Left hindlimb (tissue), 1 donor: ENCODE results near the gene NEU4.

Experiments
- DNase-seq: peaks from one replicate; pipeline ENCODE4 v3.0.0-alpha.2; 2018

Gene NEU4

DNA sequence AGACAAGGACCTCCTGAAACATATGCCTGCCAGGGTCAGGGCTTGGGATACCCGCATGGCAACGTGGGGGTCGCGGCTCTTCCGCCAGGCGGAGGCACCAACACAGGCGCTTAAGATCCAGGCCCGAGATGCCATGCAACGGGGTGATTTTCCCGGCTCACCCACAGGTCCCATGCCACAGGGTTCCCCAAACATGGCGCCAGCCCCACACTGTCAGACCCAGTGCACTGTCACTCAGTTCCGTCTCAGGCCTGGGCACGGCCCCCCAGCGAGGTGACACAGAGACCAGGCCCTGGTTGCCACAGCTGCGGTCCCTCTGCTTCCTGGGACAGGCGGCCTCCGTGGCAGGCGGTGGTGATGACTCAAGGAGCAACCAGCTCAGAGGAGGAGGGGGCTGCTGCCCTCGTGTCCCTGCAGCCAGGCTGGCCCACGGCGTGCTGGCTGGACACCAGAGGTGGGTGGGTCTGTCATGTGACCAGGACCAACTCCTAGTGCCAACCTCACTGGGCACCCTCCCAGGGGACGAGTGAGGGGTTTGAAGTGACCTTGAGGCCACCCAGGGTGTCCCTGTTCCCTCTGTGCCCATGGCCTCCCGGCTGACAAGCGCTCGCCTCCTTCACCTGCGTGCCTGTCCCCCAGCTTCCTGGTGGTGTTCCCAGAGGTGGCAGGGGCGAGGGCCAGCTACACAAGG lies 44.8 kb downstream of the NEU4 start:
- DNase-seq: no peak

DNA sequence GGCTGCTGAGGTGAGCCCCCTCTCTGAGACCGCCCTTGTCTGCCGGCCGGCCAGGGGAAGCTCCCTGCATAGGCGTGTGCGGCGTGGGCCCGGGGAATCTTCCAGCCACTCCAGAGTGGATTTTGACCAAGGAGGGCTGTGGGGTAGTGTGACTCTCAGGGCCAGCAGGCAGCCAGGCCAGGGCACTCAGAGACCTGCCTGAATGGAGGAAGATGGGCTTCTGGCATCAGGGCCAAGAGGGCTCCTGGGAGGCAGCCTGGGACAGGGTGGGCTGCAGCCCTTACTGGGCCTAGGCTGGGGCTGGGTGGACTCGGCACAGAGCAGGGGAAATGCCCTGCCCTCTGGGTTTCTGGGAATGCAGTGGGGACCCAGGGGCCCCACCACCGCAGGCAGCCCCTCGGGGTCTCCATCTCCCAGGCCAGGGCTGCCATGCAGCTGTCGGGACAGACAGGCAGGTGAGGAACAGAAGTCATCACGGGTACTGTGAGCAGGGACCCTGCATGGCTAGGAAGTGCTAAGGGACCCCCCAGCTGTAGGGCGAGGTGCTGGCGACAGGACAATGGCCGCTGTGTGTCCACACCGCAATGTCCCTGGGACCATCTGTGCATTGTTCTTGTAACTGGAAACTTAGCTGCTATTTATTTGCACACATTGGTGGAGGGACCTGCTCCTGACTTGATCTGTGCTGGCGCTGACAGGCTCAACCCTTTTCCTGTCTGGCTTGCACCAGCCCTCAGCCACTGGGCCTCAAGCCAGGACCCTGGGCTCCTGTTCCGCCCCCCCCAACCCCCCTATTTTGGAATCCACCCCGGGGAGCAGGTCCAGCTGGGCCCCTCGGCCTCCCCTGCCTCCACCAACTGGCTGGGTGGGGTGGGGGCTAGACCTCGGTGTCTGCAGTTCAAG lies 45.6 kb downstream of the NEU4 start:
- no peak for DNase-seq

DNA sequence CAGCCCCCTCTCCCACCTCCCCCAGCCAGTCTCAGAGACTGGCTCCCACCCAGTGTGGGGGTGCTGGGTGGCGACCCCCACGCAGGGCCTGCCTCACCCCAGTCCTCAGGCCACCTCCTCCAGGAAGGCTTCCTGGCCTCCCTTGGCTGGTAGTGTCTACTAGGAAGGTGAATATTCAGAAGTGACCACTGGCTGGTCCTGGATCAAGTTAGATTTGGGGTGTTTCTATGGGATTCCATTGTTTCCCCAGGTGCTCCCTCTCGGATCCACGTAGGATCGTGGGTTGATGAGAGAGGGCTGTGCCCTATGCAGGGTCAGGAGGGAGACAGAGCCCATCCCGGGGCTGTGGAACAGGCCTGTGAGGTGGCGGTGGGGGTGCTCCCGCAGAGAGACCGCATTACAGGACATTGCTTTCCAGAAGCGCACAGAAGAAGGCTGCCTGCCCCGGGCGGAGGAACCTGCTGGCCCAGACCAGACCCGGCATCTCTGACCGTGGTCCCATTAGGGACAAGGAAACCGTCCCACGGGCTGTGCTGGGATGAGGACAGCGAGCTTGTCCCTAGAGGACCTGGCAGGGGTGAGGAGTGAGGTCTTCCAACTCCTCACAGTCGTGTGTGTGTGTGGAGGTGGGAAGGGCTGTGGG lies 46.4 kb downstream of the NEU4 start:
- peak; percentile 27 for DNase-seq

DNA sequence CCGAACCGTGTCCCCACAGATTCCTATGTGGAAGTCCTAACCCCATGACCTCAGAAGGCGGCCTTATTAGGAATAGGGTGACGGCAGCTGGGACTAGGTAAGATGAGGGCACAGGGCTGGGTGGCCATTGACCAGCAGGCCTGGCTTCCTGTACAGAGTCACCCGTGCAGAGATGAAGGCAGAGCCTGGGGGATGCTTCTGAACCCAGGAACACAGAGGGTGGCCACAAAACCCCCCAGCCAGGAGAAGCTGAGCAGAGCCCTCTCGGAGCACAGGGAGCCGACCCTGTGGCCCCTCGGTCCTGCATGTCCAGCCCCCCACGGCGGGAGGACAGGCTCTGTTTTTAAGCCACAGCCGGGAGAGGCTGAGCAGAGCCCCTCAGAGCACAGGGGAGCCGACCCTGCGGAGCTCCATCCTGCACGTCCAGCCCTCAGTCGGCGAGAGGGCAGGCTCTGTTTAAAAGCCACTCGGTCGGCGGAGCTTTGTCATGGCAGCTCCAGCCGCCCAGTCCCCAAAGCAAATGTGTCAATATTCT lies 47.0 kb downstream of the NEU4 start:
- peak; percentile 16 for DNase-seq

DNA sequence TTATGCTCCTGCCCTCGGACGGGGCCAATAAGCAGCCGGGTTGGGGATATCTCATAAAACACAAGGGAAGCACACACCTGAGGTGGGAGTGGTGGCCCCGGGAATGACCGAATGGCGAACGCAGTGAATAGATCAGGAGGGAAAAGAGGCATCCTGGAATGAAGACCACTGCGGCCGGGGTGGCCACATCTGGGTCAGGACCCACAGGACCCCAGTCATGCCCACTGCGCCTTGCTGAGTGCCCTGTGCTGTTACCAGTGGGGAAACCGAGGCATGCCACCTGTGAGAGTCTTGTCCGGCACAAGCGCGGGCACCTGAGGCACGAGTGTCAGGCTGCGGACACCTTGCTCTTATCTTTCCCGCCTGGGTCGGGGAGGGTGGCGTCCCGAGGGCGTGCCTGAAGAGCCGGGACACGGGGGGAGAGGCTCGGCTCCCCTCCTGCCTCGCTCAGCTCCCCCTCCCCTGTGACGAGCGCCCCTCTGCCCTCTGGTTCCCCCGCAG lies 48.1 kb downstream of the NEU4 start:
- peak; percentile 20 for DNase-seq

DNA sequence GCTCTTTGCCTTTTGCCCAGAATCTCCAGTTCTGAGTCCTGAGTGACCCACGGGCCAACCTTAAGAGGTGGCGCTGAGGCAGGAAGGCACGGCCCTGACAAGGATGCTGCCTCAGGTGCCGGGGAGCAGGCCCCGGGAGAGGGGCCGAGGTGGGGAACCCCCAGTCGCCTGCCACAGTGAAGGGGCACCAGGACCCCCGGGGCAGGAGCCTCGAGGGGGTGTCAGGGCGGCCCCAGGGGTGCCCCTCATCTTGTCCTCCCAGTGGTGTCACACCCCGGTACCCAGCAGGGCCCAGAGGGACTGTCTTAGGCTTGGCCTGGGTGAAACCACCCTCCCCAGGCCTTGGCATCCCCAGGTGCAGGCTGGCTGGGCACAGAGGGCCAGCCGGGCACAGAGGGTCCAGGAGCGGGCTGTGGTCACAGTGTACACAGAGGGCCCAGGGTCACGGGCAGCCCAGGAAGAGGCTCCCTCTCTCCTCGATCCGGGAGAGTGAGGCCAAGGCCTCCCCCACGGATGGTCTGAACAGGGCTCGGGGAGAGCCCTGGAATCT lies 48.7 kb downstream of the NEU4 start:
- peak; percentile 26 for DNase-seq

DNA sequence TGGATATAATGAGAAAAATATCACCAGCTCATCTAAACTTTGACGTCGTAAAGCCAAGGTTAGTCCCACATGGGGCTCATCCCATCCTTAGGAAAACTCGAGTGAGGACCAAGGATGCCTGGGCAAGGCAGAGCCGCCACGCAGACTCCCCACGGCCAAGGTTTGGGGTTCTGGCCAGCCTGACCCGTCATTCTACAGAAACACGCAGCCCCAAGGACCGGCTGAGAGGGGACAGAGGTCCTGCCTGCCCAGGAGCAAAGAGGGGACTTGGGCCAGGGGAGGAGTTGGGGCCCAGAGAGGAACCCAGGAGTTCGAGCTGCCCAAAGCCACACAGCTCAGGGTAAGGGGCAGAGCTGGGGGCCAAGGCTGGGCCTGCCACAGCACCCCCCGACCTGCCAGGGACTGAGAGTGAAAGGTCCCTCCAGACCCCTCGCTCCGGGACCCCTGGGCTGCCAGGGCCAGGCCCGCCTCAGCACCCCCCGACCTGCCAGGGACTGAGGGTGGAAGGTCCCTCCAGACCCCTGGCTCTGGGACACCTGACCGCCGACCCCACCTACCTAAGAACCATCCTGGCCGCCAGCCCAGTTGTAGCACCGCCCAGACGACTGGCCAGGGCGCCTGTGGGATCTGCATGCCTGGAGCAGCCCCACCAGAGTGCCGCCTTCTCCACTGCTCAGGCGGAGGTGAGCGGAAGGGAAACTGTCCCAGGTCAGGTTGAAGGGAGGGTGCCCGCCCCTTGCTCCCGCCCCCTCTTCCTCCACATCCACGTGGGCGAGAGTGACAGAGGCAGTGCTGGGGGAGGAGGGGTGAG lies 49.4 kb downstream of the NEU4 start, which contains the start of gene PDCD1:
TSS of gene PDCD1 (minus strand) at position 689 of the 811 bp plus-strand sequence. CDS start at position 633, 56 bp downstream.
- peak; percentile 41 for DNase-seq

DNA sequence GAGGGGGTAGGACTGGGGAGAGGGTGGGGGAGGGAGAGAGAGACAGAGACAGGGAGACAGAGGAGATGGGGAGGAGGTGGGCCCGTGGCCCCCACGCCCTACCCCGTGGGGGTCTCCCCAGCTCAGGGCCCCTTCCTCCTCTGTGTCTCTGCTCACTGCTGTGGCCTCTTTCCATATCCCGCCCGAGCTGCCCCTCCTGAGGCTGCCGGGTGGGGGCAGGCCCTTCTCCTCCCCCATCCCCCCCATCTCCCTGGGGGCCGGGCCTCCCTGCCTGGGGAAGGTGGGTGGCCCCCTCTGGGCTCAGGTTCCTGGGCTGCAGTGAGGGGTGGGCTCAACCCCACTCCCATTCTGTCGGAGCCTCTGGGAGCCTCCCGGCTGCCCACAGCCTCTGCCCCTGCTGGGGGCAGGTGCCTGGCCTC lies 50.0 kb downstream of the NEU4 start:
- DNase-seq: peak; percentile 20

DNA sequence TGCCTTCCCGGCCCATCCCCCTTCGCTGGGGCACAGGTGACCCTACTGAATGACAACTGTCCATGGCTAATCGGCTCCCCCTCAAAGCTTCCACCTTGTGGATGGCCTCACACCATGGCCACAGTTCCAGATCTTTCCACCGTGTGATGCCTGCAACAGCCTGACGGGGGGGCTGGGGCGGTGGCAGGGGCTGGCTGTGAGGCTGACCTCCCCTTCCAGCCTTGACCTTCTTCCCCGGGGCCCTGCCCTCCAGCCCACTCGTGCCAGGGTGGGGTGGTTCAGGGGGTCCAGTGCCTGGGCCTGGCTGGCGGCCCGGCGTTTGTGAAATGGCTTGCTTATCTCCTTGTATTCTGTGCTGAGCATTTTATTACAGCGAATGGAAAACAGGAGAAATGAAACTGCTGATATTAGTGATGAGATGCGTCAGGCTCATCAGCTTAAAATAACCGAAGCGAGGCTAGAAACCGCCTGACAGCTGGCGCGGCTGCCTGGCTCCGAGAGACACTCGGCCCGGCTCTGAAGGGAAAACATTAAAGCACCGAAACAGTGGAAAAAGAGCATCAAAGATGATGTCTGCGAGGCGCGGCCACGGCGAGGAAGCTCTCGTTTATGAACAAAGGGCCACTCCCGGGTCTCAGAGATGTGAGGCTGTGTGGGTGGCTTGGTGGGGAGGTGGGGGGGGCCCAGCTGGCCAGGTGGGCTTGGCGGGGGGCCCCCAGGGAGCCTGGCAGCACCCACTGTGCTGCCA lies 50.6 kb downstream of the NEU4 start:
- DNase-seq: peak; percentile 61

DNA sequence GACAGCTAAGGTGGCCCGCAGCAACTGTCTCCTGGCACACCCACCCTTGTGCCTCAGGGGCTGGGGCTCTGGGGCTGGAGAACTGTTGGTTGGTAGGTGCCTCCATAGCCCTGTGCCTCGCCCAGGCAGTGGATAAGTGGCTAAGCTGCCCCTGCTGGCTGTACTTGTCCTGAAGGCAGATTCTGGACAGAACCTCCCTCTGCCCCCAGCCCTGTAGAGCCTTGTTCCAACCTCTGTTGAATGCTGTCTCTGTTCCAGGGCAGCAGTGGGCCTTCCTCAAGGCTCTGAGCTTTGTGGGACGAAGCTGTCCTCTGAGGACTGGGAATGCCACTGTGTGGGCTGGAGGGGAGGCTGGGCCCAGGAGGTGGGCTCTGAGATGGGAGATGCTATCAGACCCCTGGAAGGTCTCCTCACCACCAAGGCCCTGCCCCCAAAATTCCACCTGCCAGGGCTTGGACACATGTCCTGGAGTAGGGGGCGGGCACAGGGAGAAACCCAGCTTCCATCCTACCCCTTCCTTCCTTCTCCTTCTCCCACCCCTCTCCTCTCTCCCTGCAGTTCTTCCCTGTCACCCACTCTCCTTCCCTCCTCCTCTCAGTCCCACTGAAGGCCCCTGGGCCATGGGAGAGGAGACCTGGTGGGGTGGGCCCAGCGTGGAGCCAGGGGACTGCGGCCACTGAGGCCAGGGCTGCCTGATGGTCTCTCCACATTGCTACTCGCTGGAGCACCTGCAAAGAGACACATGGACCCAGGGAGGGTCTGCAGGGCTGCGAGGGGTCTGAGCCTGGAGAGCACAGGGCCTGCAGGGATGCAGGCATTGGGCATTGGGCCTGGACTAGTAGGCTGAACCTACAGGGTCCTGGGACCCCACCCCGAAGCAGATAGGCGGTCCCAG lies 51.4 kb downstream of the NEU4 start:
- DNase-seq: peak; percentile 15

DNA sequence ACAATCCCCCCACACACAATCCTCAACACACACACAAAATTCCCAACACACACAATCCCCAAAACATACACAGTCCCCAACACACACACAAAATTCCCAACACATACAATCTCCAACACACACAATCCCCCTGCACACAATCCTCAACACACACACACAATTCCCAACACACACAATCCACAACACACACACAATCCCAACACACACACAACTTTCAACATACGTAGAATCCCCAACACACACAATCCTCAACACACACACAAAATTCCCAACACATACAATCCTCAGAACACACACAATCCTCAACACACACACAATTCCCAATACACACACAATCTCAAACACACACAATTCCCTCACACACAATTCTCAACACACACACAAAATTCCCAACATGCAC lies 52.3 kb downstream of the NEU4 start:
- DNase-seq: no peak

DNA sequence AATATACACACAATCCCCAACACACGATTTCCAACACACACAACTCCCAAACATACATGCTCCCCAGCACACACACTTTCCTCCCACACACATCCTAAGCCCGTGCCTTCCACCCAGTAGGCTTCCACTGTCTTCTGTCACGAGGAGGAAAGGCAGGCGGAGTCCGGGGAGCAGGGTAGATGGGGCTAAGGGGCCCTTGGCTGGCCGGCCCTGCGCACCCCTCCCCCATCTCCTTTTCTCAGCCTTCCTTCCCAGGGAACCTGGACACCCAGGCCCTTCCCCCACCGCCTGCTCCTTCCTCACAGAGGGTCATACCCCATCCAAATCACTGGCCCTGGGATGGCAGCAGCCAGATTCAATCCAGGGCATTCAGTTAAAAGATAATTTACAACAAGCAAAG lies 53.1 kb downstream of the NEU4 start:
- DNase-seq: no peak

DNA sequence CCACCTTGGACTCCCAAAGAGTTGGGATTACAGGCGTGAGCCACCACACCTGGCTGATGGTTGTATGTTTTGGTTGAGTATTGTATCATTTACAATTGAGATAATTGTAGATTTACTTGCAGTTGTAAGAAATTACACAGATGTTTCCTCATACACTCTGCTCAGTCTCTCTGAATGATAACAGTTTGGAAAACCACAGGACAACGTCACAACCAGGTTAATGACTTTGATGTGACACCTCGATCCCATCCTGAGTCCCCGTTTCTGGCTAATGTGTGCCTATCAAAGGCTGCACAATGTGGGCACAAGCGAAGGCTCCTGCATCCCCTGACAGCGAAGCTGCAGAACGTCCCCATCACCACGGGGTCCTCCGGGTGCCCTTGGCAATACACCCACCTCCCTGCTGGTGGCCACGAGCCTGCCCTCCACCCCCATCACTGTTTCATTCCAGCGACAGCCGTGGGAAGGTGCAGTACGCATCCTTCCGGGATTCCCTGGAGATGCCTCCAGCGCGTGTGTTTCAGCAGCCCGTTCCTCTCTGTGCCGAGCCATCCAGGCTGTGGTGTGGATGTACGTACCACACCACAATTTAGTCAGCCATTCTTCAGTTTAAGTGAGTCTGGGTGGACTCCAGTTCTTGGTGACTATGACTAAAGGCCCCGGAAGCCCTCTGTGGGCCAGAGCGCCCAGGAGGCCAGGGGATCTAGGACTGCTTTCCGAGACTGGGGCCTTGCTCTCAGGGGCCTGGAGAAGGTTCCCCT lies 54.0 kb downstream of the NEU4 start:
- no peak for DNase-seq

DNA sequence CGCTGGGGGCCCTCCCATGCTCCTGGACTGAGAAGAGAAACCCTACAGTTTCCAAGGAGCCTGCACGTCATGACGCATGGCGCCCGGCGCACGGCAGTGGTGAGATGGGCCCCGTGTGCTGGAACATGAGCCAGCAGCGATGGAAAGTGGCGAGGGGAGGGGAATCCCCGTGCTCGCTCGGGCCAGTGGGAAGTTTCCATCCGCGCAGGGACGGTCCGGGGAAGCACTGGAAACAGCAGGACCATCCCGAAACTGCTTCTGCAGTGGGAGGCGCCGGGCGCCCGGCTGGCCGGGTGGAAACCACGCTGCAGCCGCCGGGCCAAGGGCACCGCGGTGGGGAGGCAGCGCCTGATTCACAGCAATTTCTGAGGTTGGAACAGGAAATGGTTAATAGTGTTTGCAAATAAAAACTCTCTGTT lies 54.6 kb downstream of the NEU4 start:
- peak; percentile 69 for DNase-seq

DNA sequence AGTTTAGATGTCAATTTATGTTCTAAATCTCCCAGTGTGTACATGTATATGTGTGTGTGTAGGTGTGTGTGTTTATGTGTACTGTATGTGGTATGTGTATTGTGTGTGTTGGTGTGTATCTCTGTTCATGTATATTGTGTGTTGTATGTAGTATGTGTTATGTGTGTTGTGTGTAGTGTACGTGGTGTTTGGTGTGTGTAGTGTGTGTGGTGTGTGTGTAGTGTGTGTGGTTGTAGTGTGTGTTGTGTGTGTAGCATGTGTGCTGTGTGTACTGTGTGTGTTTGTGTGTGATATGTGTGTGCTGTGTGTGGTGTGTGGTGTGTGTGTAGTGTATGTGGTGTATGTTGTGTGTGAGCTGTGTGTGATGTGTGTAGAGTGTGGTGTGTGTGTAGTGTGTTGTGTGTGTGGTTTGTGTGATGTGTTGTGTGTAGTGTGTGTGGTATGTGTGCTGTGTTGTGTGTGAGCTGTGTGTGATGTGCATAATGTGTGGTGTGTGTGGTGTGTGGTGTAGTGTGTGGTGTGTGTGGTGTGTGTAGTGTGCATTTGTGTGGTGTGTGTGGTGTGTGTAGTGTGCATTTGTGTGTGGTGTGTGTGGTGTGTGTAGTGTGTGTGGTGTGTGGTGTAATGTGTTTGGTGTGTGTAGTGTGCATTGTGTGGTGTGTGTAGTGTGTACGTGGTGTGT lies 55.3 kb downstream of the NEU4 start:
- no peak for DNase-seq

DNA sequence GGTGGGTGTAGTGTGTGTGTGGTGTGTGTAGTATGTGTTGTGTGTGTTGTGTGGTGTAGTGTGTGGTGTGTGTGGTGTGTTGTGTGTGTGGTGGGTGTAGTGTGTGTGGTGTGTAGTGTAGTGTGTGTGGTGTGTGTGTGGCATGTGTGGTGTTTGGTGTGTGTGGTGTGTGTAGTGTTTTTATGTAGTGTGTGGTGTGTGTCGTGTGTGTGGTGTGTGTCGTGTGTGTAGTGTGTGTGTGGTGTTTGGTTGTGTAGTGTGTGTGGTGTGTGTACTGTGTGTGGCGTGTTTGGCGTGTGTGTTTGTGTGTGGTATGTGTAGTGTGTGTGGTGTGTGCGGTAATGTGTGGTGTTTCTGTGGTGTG lies 55.8 kb downstream of the NEU4 start:
- DNase-seq: no peak

DNA sequence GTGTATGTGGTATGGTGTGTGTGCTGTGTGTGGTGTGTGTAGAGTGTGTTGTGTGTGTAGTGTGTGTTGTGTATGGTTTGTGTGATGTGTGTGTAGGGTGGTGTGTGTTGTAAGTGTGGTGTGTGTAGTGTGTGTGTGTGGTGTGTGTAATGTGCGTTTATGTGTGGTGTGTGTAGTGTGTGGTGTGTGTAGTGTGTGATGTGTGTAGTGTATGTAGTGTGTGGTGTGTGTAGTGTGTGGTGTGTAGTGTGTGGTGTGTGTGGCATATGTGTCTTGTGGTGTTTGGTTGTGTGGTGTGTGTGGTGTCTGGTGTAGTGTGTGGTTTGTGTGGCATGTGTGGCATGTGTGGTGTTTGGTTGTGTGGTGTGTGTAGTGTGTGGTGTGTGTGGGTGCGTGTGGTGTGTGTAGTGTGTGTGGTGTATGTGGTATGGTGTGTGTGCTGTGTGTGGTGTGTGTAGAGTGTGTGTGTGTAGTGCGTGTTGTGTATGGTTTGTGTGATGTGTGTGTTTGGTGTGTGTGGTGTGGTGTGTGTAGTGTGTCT lies 56.5 kb downstream of the NEU4 start:
- no peak for DNase-seq
